DMS53 treated with DMSO at 0.1 percent for 48 hours (cell line): Measurements from ENCODE around the gene MAGI1.

ENCODE experiments used
- DNase-seq: peaks from one replicate; lab custom pipeline; 2025; ENCODE audit not compliant: unreplicated experiment; lab: John Stamatoyannopoulos, UW

The MAGI1 gene

DNA sequence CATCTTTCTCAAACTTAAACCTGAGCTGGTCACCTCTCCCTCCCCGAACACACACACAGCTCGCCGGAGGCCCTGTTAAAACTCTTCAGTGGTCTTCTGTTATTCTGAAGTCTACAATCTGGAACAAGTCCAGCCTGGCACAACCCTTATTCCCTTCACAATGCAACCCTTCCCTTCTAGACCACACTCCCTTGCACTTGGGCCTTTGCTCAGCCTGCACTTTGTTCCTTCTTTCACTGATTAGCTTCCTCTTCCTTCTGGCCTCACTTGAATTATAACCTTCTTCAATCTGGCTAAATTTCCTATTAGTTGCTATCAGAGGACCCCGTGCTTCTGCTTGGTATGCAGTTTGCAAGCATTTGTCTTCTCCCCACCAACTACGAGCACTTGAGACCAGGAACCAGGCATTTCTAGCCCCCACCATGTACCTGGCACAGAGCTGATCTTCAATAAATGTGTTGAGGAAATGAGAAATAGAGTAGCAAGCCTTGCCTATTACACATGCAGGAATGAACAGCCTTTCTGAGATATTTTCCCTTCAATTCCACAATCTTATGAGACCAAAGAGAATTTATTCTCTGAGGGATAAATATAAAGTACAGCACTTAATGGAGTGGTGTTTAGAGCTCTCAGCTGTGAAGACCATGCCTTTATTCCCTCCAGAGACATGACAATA, 687.8 kb downstream of the MAGI1 start:
- DNase-seq, result no peak

DNA sequence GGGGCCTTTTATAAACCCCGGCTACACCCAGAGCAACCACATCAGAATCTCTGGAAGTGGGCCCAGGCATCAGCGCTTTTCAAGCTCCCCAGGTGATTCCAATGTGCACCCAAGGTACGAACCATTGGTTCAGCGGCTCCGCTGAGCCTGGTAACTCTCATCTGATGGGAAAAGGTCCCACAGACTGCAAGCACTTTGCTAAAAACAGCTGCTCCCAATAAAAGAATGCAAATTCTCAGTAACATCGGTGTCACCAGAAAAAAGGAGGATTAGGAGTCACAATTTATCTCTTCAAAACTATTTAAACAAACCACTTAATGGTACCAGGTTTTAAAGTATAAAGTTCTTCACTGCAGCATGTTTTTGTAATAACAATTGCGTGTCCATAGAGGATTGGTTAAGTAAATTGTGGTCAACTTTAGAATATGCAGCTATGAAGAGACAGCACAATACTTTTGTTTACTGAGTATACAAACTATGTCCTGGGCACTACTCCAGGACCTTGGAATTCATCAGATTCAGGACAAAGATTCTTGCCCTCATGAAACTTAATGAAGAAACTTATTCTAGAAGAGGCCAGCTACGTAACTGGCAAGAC, 690.2 kb downstream of the MAGI1 start:
- no peak for DNase-seq

DNA sequence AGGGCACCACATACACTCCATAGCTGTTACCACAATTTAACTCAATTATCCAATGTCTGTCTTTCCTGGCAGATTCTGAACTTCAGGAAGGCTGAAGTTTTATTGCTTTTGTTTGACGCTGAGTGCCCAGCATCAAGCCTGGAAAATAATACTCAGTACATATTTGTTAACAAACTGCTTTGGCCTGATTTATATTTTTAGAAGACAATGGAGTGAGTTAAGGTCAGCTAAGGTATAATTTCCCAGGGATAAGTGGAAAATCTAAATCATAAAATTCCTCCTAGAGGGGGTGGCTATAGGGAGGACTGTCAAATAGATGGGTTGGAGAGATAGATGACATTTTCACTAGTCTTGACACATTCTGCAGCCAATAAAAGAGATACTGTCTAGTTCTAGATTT, 691.6 kb downstream of the MAGI1 start:
- no peak for DNase-seq

DNA sequence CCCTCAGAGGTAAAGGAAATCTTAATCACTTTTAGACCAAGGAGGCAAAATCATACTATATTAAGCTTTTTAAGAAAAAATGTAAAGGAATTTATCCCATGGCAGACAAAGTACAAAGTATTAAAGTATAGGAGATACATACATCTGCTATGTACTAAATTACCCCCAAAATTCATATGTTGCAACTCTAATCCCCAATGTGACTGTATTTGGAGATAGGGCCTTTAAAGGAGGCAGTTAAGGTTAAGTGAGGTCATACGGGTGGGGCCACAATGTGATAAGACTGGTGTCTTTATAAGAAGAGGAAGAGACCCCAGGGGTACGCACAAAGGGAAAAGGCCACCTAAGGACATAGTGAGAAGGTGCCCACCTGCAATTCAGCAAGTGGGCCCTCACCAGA, 693.9 kb downstream of the MAGI1 start:
- DNase-seq, result no peak

DNA sequence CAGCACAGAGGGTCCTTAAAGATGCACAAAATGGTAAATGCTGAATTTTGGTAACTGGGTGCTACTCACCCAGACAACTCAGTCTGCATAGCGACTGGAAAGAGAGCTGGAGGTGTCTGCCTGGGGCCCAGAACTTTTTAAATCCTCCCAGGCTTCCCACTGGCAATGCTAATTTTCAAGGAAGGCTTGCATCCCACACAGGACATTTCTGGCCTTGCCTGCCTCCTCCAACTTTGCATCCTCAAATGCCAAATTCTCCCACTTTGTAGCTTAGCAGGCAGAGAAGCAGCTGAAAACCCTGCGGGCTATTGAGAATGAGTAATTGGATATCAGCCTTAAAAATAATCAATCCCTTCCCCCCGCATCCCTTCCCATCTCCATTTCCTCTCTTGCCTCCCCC, 694.3 kb downstream of the MAGI1 start:
- no peak for DNase-seq

DNA sequence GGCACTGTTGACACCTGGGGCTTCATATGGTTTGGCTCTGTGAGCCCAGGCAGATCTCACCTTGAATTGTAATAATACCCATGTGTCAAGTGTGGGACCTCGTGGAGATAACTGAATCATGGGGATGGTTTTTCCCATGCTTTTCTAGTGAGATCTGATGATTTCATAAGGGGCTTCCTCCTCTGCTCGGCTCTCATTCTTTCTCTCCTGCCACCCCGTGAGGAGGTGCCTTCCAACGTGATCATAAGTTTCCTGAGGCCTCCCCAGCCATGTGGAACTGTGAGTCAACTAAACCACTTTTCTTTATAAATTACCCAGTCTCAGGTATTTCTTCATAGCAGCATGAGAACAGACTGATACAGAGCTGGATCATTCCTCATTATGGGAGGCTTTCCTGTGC, 695.0 kb downstream of the MAGI1 start:
- no peak for DNase-seq

DNA sequence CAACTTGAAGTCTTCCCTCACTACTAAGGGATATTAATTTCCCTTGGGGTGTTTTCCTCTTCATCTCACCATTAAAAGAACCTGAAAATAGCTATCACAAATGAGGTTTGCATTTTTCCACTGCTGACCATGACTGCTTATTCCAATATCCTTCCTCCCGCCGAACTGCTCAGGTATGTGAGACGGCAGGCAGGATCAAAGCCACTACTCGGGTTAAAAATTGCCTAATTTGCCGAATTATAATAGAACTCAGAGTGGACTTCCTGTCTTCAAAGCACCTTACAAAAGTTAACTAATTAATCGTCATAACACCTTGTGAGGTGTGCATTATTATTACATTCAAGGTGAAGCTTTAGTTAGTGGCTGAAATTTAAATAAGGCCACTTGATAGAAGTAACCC, 695.7 kb downstream of the MAGI1 start:
- DNase-seq, result no peak

DNA sequence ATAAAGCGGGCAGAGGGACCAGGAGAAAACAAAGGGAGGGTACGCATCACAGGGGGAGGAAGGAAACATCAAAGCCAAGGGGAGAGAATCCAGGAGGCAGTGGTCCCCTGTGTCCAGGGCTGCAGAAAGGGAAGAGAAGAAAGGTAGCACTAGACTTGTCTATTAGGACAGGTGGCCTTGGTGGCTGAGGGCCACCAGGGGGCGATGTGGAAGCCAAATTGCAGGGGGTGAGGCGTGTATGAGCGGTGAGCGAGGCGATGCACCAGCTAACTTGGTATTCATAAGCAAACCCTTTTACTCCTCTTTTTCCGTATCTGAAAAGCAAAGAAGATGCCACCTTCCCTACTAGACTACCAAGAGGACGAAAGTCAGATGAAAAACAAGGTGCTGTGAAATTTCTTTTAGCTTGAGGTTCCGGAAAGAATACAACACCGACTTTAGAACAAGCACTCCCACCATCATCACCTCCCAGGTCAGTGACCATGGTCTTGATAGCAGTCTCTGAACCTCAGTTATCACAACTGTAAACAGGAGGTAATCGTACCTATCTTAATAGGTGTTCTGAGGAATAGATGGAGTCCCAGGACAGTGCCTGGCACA, 696.5 kb downstream of the MAGI1 start:
- DNase-seq, result no peak

DNA sequence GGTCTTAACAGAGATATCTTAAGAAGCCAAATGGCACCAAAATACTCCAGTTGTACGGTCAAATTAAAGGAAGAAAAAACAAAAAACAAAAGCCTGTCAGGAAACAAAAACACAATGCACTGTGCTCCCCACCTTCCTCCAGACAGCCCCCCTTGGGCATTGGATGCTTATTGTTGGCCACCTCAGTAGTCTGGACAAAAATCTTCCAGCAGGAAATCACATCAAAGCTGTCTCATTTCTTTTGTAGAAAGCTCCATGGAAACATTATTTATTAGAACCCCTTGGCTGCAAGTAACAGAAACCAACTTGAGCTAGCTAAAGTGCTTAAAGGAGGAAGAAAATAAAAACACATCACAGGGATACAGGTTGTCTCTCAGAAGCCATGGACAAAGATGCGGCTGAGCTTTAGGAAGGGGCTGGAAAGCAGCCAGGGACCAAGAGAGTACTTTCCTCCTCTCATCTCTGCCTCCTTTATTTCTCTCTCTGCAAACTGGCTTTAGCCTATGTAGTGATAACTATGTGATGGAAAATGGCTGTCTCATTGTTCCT, 699.5 kb downstream of the MAGI1 start:
- no peak for DNase-seq

DNA sequence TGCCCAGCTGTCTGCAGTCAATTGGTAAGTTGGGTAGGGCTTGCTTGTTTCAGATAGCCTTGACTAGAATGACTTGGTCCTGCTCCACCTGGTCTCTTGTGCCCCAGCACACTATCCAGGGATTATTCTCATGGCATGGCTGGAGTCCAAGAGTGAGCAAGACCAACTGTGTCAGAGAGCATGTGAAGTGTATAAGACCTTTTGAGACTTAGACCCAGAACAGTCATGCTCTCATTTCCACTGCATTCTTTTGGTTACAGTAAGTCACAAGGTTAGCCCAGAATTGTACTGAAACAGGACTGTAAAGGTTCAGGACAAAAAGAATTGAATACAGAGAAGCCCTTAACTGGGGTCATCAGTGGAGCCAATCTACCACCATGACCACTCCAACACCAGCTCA, 700.1 kb downstream of the MAGI1 start:
- no peak for DNase-seq

DNA sequence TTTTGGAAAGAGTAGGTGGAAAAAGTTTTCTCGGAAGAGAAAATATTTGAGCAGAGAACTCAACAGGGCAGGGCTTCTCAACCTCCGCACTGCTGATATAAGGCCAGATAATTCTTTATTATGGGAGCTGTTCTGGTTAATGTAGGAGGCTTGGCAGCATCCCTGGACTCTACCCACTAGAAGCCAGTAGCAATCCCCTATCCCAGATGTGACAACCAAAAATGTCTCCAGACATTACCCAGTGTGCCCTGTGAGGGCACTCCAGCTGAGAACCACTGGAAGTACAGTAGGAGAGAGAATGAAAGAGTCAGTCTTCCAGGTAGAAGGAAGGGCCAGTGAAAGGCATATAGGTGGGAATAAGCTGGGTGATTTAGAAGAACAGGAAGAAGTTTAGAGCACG, 703.1 kb downstream of the MAGI1 start:
- DNase-seq, result no peak

DNA sequence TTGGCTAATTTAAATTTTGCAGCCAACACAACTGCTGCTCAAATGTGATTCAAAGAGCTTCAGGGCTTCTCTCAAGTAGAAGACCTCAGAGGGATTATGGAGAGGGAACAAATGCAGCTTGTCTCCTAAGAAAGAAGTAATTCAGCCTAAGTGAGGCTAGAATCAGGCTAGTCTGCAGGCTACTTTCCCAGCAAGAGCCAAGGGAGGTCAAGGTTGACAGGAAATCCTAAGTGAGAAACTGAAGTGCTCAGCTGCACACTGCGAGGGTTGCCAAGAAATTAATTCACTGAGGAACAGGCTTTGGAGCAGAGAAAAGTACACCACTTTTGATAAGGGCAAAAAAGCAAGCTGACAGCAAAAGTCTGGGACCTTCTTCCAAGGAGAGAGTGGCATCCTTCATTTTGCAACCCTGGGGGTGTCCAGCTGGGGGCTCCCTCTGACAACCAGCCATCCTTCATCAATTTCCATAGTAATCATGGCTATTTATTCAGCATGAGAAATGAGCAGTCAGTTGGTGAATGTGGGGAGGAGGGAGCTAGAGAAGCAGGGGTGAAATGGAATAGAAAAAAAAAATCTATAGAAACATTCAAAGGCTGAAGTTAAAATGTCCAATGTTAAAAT, 704.6 kb downstream of the MAGI1 start:
- DNase-seq, result no peak

DNA sequence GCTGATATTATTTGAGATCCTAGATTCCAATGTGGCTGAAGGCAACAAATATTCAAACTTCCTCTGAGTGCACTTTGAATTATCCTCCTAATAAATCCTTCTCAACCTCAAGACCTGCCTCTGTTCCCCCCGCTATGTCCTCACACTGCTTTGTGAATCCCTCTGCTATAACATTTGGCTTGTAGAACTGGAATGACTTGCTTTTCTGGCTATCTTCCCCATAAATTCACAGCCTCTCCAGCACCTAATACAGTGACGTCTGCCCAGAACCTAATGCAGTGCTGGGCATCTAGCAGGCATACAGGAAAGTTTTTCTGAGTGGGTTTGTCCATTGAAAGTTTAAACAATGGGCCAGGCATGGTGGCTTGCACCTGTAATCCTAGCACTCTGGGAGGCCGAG, 707.0 kb downstream of the MAGI1 start:
- DNase-seq, result no peak

DNA sequence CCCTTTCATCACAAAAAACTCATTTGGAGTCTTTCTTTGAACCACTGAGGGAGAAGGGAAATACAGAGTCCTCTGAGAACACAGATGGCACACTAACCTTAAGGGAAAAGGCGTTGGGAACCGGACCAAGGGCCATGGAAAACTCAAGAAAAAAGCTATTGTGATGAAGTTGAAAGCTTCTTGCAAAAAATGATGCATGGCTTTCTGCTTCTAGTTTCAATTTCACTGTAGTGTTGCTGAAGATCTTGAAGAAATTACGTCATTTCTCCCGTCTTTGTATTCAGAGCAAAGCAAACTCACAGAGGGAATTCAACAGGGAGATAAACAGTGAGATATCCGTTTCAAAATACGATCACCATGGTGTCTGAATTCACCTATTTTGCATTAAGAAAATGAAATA, 708.6 kb downstream of the MAGI1 start:
- no peak for DNase-seq

DNA sequence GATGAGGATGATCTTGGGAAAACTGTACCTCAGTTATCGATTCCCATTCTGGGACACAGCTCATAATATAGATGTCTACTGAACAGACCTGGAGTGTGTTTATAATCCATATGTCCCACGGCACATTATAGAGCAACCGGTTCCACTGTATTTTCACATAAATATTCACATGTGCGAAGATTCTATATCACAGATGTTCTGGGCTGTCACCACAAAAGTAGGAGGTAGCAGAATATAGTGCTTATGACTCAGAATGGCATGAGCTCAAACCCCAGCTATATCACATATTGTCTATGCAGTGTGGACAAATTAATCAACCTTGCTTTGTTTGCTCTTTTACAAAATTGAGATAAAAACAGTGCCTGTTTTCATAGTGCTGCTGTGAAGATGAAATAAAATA, 710.6 kb downstream of the MAGI1 start:
- DNase-seq, result no peak

DNA sequence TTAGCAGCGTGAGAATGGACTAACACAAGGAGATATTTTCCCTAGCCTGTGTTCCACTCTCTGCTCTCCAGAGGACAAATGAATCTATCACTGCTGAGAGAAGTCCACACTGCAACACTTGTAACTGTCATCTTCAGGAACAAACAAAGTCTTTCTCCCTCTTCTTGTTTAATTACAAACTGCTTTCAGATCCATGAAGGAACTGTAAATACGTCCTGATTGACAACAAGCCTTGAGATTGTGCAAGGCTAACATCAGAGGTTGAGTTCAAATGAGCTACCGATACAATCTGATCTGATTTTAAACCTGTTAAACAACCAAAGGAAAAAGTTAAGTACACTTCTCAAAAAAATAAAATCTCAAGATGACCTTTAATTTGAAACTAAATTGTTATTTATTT, 712.1 kb downstream of the MAGI1 start:
- no peak for DNase-seq

DNA sequence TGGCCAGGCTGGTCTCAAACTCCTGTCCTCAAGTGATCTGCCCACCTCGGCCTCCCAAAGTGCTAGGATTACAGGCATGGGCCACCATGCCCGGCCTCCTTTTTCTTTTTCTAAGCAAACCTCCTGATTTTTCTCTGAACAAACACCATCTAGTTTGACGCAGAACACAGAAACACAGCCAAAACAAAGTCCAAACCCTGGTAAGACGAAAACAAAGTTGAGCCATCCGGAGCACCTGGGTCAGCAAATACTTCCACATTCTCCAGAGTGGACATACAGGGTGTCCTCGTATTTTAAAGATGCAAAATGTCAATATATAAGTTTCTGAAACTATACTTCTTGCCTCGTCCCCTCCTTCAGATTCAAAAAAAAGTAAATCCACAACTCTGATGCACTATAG, 715.8 kb downstream of the MAGI1 start:
- DNase-seq, result no peak

DNA sequence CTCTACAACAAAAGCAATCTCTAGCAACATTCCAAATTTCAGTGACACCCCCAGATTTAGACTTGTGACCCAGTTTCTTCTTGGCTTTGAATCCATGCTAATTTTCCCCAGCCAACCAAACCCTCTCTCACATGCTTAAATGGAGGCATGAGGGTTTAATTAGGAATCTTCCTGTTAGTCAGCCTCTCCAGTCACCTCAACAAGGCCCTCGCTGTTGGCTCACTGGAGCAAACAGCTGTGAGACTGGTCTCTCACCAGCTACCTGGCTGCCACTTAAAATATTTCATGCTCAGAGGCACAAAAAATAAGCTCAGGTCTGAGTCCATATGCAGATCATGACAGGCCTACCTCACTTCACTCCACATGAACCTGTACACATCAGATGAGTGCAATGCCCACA, 720.5 kb downstream of the MAGI1 start:
- DNase-seq, result no peak

DNA sequence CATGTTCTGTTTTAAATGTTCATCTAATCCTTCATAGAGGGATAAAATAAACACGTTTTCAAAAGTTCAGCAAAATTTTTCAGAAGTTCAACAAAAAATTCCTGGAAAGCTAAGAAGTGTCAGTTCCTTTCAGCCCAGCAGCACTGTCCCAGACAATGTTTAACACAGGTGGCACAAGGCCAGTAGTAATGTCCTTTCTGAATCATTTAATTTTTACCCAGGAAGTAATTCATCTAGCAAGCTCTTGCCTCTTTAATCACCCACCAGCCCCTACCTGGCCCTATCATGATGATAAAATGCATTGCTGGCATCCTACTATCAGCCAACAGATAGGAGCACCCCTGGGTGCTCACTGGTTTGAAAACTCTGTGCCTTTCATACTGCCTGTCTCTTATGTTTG, 723.8 kb downstream of the MAGI1 start:
- DNase-seq, result no peak

DNA sequence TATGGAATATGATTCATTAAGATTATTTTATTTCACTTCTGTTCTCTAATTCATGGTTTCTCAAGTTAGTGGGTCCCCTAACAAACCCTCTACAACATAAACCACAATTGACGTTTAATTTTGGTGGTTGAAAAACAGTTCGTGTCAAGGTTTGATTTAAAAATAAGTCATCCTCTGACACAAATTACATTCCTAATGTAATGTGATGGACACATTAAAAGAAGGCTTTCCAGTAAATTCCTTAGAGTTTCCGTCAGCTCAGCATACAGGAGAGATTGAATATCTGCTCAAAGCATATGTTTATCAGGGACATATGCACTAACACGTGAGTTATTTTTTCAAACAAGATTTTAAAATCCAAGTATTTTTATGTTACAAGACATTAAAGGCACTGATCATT, 724.4 kb downstream of the MAGI1 start:
- no peak for DNase-seq

DNA sequence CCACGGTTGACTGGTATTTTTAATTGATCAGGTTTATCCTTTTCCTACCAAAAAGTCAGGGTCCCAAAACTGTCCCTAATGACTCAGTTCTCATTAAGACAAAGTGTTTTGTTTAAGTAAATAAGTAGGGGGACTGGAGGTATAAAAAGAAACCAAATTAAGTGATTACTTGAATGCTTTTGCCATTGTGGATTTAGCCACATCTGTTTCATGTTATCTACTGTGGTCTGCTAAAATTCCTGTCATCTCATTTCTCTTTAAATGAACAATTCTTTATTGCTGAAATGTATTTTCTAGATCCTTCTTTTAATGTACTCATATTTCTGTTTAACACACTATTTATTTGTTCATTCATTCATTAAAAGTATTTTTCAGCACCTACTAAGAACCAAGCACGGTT, 725.1 kb downstream of the MAGI1 start:
- DNase-seq, result no peak

DNA sequence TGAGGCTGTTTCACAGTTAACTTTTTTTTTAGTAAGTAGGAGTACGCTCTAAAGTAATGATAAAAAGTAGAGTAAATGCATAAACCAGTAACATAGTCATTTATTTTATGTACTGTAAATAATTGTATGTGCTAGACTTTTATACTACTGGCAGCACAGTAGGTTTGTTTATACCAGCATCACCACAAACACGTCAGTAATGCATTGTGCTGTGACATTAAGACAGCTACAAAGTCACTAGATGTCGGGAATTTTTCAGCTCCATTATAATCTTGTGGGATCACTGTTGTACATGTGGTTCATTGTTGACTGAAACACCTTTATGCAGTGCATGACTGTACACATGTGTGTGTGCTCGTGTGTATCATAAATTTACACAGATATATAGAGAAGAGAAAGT, 732.9 kb downstream of the MAGI1 start:
- no peak for DNase-seq
